A673 (cell line): ENCODE results near the gene CASP5.

Source experiments
- CTCF ChIP-seq: fragments of 300-800, 200-600 bp; sonication (generic); conservative IDR thresholded peaks from 2 replicates; pipeline ENCODE4 v1.5.1; 2017; ENCODE audit warnings: low read depth, mild to moderate bottlenecking, antibody characterized with exemption, low read length, moderate library complexity, mixed read lengths
- EZH2 ChIP-seq: fragments of 200-600 bp; sonication (generic); IDR thresholded peaks from 2 replicates; pipeline ENCODE4 v1.6.1; 2017; ENCODE audit warnings: borderline replicate concordance, low read depth, mild to moderate bottlenecking, mixed read lengths, antibody characterized with exemption, low read length; ENCODE audit not compliant: poor library complexity, severe bottlenecking

GRCh38 chr11:104946907-104947306, 76.1 kb downstream of the CASP5 start:
- TF ChIP-seq EZH2 (no peak), CTCF (peak; percentile 78)
